OCI-LY1 (cell line): ENCODE results near the gene MAPK11.

ENCODE experiments used
- H2AFZ ChIP-seq: fragments of 200-600 bp; sonication (generic), shearing (Covaris generic); 2 replicates; pipeline ENCODE4 v1.6.0; 2014; ENCODE audit warnings: antibody characterized with exemption, mild to moderate bottlenecking, low read length
- H3F3A ChIP-seq: fragments of 200-600 bp; sonication (generic), shearing (Covaris generic); 2 replicates; pipeline ENCODE4 v1.6.0; 2014; ENCODE audit warnings: mild to moderate bottlenecking, antibody characterized with exemption, low read length, moderate library complexity; ENCODE audit not compliant: insufficient read depth
- H3K27ac ChIP-seq: fragments of 200-600 bp; sonication (generic); 2 replicates; pipeline ENCODE4 v1.5.1; 2014; ENCODE audit warnings: low read length, mixed run types, mild to moderate bottlenecking, low read depth; ENCODE audit not compliant: poor library complexity, severe bottlenecking
- H3K27me3 ChIP-seq: fragments of 200-600 bp; sonication (generic); 2 replicates; pipeline ENCODE4 v1.6.0; 2014; ENCODE audit warnings: antibody characterized with exemption, mild to moderate bottlenecking, low read length, moderate library complexity; ENCODE audit not compliant: insufficient read depth
- H3K36me3 ChIP-seq: fragments of 200-600 bp; sonication (generic); 2 replicates; pipeline ENCODE4 v1.6.1; 2014; ENCODE audit warnings: mild to moderate bottlenecking, antibody characterized with exemption, low read length, moderate library complexity, mixed read lengths; ENCODE audit not compliant: insufficient read depth
- H3K4me1 ChIP-seq: fragments of 200-600 bp; sonication (generic); 2 replicates; pipeline ENCODE4 v1.5.1; 2014; ENCODE audit warnings: mild to moderate bottlenecking, low read length, moderate library complexity; ENCODE audit not compliant: insufficient read depth, severe bottlenecking
- H3K4me2 ChIP-seq: fragments of 200-600 bp; sonication (generic), shearing (Covaris generic); 2 replicates; pipeline ENCODE4 v1.6.1; 2014; ENCODE audit warnings: low read length
- H3K4me3 ChIP-seq: fragments of 200-600 bp; sonication (generic); 2 replicates; pipeline ENCODE4 v1.5.1; 2014; ENCODE audit warnings: low read length, low read depth, mild to moderate bottlenecking, mixed read lengths; ENCODE audit not compliant: poor library complexity, severe bottlenecking
- H3K79me2 ChIP-seq: fragments of 200-600 bp; shearing (Covaris generic); 2 replicates; pipeline ENCODE4 v1.6.1; 2016; ENCODE audit warnings: mixed run types, low read length, mixed read lengths; ENCODE audit not compliant: insufficient read depth
- H3K9ac ChIP-seq: fragments of 200-600 bp; sonication (generic), shearing (Covaris generic); 2 replicates; pipeline ENCODE4 v1.6.1; 2014; ENCODE audit warnings: mild to moderate bottlenecking, low read length, mixed read lengths
- H3K9me2 ChIP-seq: fragments of 200-600 bp; sonication (generic), shearing (Covaris generic); 2 replicates; pipeline ENCODE4 v1.6.1; 2014; ENCODE audit warnings: low read depth, mild to moderate bottlenecking, low read length, mixed read lengths
- H3K9me3 ChIP-seq: fragments of 200-600 bp; shearing (Covaris generic); 2 replicates; pipeline ENCODE4 v1.6.1; 2014; ENCODE audit warnings: low read length, mixed read lengths
- H4K20me1 ChIP-seq: fragments of 200-600 bp; sonication (generic), shearing (Covaris generic); 2 replicates; pipeline ENCODE4 v1.6.0; 2016; ENCODE audit warnings: mild to moderate bottlenecking, low read length; ENCODE audit not compliant: insufficient read depth
- CTCF ChIP-seq: fragments of 200-600 bp; sonication (generic), shearing (Covaris generic); IDR thresholded peaks from 2 replicates; pipeline ENCODE4 v1.5.1; 2017; ENCODE audit warnings: mild to moderate bottlenecking, antibody characterized with exemption, low read length, moderate library complexity, mixed read lengths
- EZH2 ChIP-seq: fragments of 200-600 bp; sonication (generic), shearing (Covaris generic); IDR thresholded peaks from 2 replicates; pipeline ENCODE4 v1.8.0; 2017; ENCODE audit warnings: borderline replicate concordance, mixed run types, mild to moderate bottlenecking, antibody characterized with exemption, low read length, moderate library complexity, mixed read lengths

MAPK11 gene

GRCh38 chr22:50268655-50269113, 1.5 kb downstream of the MAPK11 start:
- Histone ChIP-seq H3K79me2 (no peaks in the 10 kb centered on the region), H3K27ac (peak overlapping the region; percentile 57), H3F3A (no peaks in the 10 kb centered on the region), H3K9me3 (no peaks in the 10 kb centered on the region), H3K36me3 (no peaks in the 10 kb centered on the region), H3K4me2 (peak overlapping the region; percentile 63; the same call in 1 of the 2 replicates), H3K9me2 (no peaks in the 10 kb centered on the region), H3K4me3 (peak overlapping the region; percentile 63), H3K27me3 (no peaks in the 10 kb centered on the region; the same call in 1 of the 2 replicates), H3K4me1 (peaks cover 34% of the 10 kb centered on the region), H4K20me1 (no peaks in the 10 kb centered on the region), H3K9ac (no peak overlapping the region), H2AFZ (no peak overlapping the region)
- TF ChIP-seq EZH2, result no peak
- TF ChIP-seq CTCF, result no peak

- no peaks in the 10 kb centered on the region; the same call in 1 of the 2 replicates for H3K27me3 ChIP-seq
These were observed 2.4 kb downstream of the MAPK11 start for GRCh38 chr22:50267591-50268390.

GRCh38 chr22:50266994-50267393, 3.2 kb downstream of the MAPK11 start:
- Histone ChIP-seq H3K27me3 (no peaks in the 10 kb centered on the region), H3K27ac (no peak overlapping the region), H3K9ac (no peak overlapping the region), H3K9me2 (no peaks in the 10 kb centered on the region), H3K36me3 (no peaks in the 10 kb centered on the region), H3K4me1 (peaks cover 44% of the 10 kb centered on the region), H2AFZ (no peak overlapping the region), H3F3A (no peaks in the 10 kb centered on the region), H4K20me1 (no peaks in the 10 kb centered on the region), H3K4me3 (no peak overlapping the region), H3K79me2 (no peaks in the 10 kb centered on the region), H3K9me3 (no peaks in the 10 kb centered on the region), H3K4me2 (no peak overlapping the region)
- TF ChIP-seq EZH2 (no peak), CTCF (no peak)

More at GRCh38 chr22:50267591-50268390, 2.4 kb downstream of the MAPK11 start:
- H2AFZ ChIP-seq, result no peak overlapping the region
- H3K4me3 ChIP-seq, result peak overlapping the region; percentile 36
- no peaks in the 10 kb centered on the region for H3K9me2 ChIP-seq
- H3F3A ChIP-seq, result no peaks in the 10 kb centered on the region
- peak overlapping the region; percentile 42 for H3K4me2 ChIP-seq
- peak overlapping the region; percentile 15; the same call in 1 of the 2 replicates for H3K9ac ChIP-seq
- H3K4me1 ChIP-seq, result peaks cover 36% of the 10 kb centered on the region
- no peak for TF ChIP-seq EZH2
- TF ChIP-seq CTCF, result no peak; the same call in 1 of the 2 replicates
- no peaks in the 10 kb centered on the region for H3K36me3 ChIP-seq
- no peaks in the 10 kb centered on the region for H3K9me3 ChIP-seq
- no peaks in the 10 kb centered on the region for H3K79me2 ChIP-seq
- H3K27ac ChIP-seq, result no peak overlapping the region
- H4K20me1 ChIP-seq, result no peaks in the 10 kb centered on the region
